Uterus (tissue), 4 donors: ENCODE data around the gene SELENOM. TPM values are rescaled to one million over a fixed set of nuclear protein-coding genes. Genes with fewer than 3 reads are reported as not detected.
A peak's percentile ranks its signal among the peaks of the same experiment; 100 is the strongest.

ENCODE experiments used
- DNase-seq, 2 donors: peaks; one replicate each; pipeline ENCODE4 v3.0.0-alpha.2; 2019 to 2020
- H3K27ac ChIP-seq, 2 donors: fragments of 200-600 bp; sonication (generic); 1 replicate in 1 of 2; 2 replicates in 1 of 2; pipeline ENCODE4 v1.5.1; 2016 to 2018
- H3K27me3 ChIP-seq, 2 donors: fragments of 200-600 bp; sonication (generic); one replicate each; pipeline ENCODE4 v1.5.1; 2018 to 2019; ENCODE audit warnings: control low read depth in 1 of 2
- H3K36me3 ChIP-seq, 2 donors: fragments of 200-600 bp; sonication (generic); one replicate each; pipeline ENCODE4 v1.5.1; 2019; ENCODE audit warnings: control low read depth in 1 of 2
- H3K4me1 ChIP-seq, 2 donors: fragments of 200-600 bp; sonication (generic); one replicate each; pipeline ENCODE4 v1.5.1; 2018 to 2019; ENCODE audit warnings: control low read depth in 1 of 2
- H3K4me3 ChIP-seq, 2 donors: fragments of 200-600 bp; sonication (generic); 1 replicate in 1 of 2; 2 replicates in 1 of 2; pipeline ENCODE4 v1.5.1; 2018 to 2019; ENCODE audit warnings: mild to moderate bottlenecking in 1 of 2
- H3K9me3 ChIP-seq, 2 donors: fragments of 200-600 bp; sonication (generic); one replicate each; pipeline ENCODE4 v1.5.1; 2019; ENCODE audit warnings: control low read depth in 1 of 2
- CTCF ChIP-seq, 4 experiments: fragments of 200-600 bp in 2 of 4; fragments of 450-650 bp in 2 of 4; sonication (generic) in 2 of 4; IDR thresholded peaks; one replicate each; pipeline ENCODE4 v1.5.1; 2016 to 2019; ENCODE audit warnings: antibody characterized with exemption in 4 of 4, mild to moderate bottlenecking in 2 of 4, moderate library complexity in 1 of 4
- POLR2A ChIP-seq, 2 donors: fragments of 450-650 bp; IDR thresholded peaks; one replicate each; pipeline ENCODE4 v1.6.1; 2016; ENCODE audit warnings: antibody characterized with exemption in 2 of 2, mild to moderate bottlenecking in 1 of 2, moderate library complexity in 1 of 2
- intact Hi-C: fragments of 100-400 bp; cut with DNase I; formaldehyde crosslinking; loops from one replicate; pipeline ENCODE4 v1.15.1; 2023; ENCODE audit warnings: low total_unique reads
- total RNA-seq, 4 donors: library from RNA; depleted of rRNA in 3 of 4; stranded (reverse); fragments of >200 nt in 3 of 4; gene quantifications; one replicate each; pipeline versions ENCODE4 v1.1.0 to v1.2.4, GENCODE V29; 2014 to 2023
- donor health status: DM: yes; HTN: yes; CAD: no.

SELENOM gene, protein sequence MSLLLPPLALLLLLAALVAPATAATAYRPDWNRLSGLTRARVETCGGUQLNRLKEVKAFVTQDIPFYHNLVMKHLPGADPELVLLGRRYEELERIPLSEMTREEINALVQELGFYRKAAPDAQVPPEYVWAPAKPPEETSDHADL
- 1,000 to 10,000 TPM in 2 of 4 donors, 100 to 1,000 TPM in 1, 10 to 100 TPM in 1; 91.7 to 2,170 (median 948) TPM for total RNA-seq

- intact Hi-C loops: no loop called here
- H3K4me3 ChIP-seq: peak within 1 kb of the TSS; percentile 90 to 95
- H3K9me3 ChIP-seq: no peaks in the 10 kb centered on the region
- H3K36me3 ChIP-seq: no peaks in the 10 kb centered on the region
- DNase-seq: peak; percentile 98 to 99
- H3K27me3 ChIP-seq: no peaks in the 10 kb centered on the region
- H3K27ac ChIP-seq: peak within 1 kb of the TSS; percentile 96 to 100
- TF ChIP-seq CTCF (IDR thresholded peaks at IDR 0.05): peak; percentile 97 to 99 (median 98)
- TF ChIP-seq POLR2A (IDR thresholded peaks at IDR 0.05): peak; percentile 84 to 98
- H3K4me1 ChIP-seq: no peaks in the 10 kb centered on the region
Measured at GRCh38 chr22:31107178-31107893, at the start of gene SELENOM. Gene SELENOM, minus strand, starts transcription at chr22:31107568. Its CDS starts 63 bp downstream, at chr22:31107505.

DNA sequence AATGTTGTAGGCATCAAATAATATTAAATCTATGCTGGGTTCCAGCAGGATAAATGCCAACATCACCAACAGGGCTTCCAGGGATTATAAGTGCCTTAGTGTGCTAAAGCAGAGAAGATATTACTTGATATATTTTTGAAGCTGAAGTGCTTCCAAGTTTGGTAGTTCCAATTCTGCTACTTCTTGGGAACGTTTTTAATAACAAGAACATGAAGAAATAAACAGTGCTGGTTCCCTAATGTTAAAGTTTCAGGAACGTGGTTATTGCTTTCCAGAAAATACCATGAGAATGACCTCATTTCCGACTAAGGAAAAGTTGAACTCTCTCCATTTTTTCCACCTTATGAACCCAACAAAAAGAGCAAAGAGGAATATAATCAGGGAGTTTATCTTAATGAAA, 48.1 kb upstream of the SELENOM start:
- Histone ChIP-seq H3K36me3 (no peaks in the 10 kb centered on the region), H3K9me3 (no peaks in the 10 kb centered on the region), H3K4me3 (no peak overlapping the region), H3K27ac (peak overlapping the region; percentile 78 to 90), H3K27me3 (no peaks in the 10 kb centered on the region), H3K4me1 (peaks cover 6% of the 10 kb centered on the region in 2 donors)
- TF ChIP-seq CTCF (IDR thresholded peaks at IDR 0.05) (no peak), POLR2A (IDR thresholded peaks at IDR 0.05) (no peak)
- intact Hi-C loops: no loop called here
- no peak for DNase-seq

GRCh38 chr22:31154975-31155374, 47.6 kb upstream of the SELENOM start:
- DNase-seq: no peak

DNA sequence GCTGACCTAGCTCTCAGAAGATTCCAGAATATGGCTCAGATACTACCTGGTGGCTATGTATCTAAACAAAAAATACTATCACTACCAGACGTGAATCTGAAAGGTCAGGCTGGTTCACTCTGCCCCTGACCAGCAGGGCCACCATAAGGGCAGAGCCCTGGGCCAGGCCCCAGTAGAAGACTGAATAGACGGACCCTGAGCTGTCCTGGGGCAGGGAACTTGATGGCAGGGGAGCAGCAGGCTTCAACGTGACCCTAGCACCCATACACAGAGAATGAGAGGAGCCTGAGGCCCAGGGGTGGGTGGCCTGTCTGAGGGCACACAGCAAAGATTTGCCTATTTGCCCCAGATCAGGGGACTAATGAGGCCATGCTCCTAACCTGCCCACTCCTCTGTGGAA, 46.0 kb upstream of the SELENOM start:
- Histone ChIP-seq H3K4me3 (no peak overlapping the region), H3K36me3 (no peaks in the 10 kb centered on the region), H3K27ac (peak overlapping the region in 1 of 2 donors; percentile 21), H3K27me3 (no peaks in the 10 kb centered on the region), H3K9me3 (no peaks in the 10 kb centered on the region), H3K4me1 (peaks cover 6% of the 10 kb centered on the region in 2 donors)
- no peak for DNase-seq
- TF ChIP-seq POLR2A (IDR thresholded peaks at IDR 0.05) (no peak), CTCF (IDR thresholded peaks at IDR 0.05) (no peak)
- intact Hi-C loops: no loop called here

More at GRCh38 chr22:31154975-31155374, 47.6 kb upstream of the SELENOM start:
- H3K4me1 ChIP-seq: peaks cover 6% of the 10 kb centered on the region in 2 donors
- H3K4me3 ChIP-seq: no peak overlapping the region
- intact Hi-C loops: no loop called here
- TF ChIP-seq CTCF (IDR thresholded peaks at IDR 0.05) (no peak), POLR2A (IDR thresholded peaks at IDR 0.05) (no peak)
- no peaks in the 10 kb centered on the region for H3K9me3 ChIP-seq
- no peaks in the 10 kb centered on the region for H3K36me3 ChIP-seq
- peak overlapping the region; percentile 78 to 90 for H3K27ac ChIP-seq
- H3K27me3 ChIP-seq: no peaks in the 10 kb centered on the region

- TF ChIP-seq POLR2A (IDR thresholded peaks at IDR 0.05): no peak
- H3K9me3 ChIP-seq: no peaks in the 10 kb centered on the region
- H3K27ac ChIP-seq: no peak overlapping the region
- H3K4me1 ChIP-seq: peaks cover 6% of the 10 kb centered on the region in 2 donors
- intact Hi-C loops: no loop called here
- H3K27me3 ChIP-seq: no peaks in the 10 kb centered on the region
- H3K4me3 ChIP-seq: no peak overlapping the region
- no peak for DNase-seq
- H3K36me3 ChIP-seq: no peaks in the 10 kb centered on the region
Measured at GRCh38 chr22:31151872-31152271, 44.5 kb upstream of the SELENOM start.
